ENCODE results near the gene RAD18.

RAD18 gene

DNA sequence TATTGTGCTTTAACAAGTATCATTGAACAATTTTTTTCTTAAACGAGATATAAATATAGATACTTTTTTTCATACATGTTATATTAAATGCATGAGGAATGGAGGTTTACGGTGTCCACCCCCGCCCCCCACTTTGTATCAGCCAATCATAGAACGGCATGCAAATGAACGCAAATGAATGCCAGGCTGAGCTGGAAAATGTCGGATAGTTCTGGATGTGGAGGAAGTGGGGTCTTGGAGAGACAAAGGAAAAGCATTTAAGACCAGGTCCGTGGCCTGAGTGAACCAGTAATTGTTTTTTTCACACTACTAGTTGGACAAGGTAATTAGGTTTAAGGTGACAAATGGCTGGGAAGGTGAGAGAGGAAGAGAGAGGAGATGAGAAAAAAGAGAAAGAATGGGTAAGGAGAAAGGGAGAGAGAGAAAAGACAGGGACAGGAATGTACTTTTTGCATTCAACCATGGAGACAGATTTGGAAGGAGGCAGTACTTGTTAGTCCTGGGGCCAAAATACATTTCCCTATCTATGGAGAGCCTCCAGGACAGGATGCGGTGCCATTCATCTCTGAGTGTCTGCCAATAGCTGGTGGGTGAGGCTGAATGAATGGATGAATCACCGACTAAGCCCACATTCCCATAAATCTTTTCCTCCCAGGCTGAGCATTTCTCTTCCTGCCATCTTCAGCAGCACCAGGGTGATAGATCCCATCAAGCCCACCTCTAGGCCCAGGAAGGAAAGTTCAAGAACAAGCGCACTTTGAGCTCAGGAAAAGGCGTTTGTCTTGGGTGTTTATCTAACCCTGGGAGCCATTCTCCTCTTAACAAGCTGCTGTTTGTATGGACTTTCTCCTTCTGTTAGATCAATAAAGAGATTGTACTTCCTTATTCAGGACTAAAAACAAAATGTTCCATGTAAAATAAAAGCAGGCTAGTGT lies 1.4 kb upstream of the RAD18 start:
- DNase-seq (ENCODE audit: low read depth, low spot score): no peak

DNA sequence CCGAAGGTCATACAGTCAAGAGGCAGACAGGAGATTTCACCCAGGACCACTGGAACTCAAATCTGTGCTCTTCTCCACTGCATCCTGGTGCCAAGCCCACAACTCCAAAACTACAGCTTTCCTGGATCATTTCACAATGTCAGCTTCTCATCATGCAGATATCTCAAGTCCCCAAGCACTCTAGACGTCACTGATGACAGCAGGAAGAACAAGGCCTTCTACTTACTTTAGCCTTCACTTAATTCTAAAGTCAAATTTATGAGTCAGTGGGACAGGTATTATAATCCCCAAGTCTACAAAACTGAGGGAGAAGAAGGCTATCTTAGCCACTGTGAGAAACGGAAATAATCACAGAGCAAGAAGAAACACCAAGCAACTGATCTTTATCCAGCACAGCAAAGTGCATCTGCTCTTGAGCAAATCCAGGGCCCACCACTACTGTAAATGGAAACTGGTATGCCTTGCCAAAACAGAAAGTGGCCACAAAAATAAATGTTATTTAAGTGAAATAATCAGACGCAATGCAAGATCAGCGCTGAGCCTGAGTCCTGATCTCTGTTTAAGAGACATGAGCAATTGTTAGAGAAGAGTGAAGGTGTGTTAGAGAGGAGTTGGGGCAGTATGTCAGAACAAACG lies 928 bp downstream of the RAD18 start:
- DNase-seq (ENCODE audit: low read depth, low spot score): no peak

DNA sequence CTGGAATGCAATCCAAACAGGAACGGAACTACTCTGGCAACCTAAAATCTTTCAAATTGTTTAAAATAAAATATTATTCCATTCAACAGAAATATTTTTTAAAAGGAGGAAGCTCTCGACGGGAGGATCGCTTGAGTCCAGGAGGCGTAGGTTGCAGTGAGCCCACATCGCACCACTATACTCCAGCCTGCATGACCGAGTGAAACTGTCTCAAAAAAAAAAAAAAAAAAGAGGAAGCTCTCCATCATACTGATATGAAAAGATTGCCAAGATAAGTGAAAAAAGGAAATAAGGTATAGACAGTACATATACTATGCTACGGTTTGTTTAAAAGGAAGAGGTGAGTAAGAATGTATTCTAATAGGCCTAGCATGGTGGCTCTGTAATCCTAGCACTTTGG lies 3.6 kb downstream of the RAD18 start:
- DNase-seq (ENCODE audit: low read depth, low spot score): no peak

DNA sequence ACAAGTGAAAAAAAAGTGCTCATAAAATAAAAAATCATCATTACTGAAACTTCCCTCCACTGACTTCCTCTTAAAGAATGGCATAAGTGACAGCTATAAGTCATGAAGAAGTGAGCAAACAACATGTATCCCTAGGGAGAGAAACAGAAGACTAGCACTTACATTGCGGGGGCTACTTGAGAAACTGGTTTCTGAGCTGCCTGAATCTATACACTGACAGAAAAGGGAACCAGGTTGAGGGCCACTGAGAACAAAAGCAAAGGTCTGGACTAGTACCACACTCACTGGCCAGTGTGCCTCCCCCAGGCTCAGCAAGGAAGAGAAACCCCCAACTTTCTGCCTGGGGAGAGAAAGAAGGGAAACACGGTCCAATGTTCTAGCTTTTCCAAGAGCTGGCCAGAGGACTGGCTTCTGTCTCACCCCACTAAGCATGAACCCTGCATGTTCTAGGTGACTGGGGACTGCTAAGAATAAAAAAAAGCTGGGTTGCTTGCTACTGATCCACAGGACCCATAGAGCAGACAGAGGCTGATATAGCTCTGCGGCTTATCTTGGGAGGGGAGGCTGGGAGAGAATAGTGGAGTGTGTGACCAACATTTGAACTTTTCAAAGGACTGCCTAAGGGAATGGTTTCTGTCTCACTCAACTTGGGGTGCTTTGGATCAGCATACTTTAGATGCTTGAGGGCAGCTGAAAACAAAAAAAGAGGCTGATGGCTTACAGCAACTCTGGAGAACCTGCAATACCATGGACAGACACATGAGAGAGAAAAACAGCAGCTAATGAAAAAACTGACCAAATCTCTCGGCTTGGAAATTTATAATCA lies 8.1 kb downstream of the RAD18 start:
- DNase-seq (ENCODE audit: low read depth, low spot score): no peak

DNA sequence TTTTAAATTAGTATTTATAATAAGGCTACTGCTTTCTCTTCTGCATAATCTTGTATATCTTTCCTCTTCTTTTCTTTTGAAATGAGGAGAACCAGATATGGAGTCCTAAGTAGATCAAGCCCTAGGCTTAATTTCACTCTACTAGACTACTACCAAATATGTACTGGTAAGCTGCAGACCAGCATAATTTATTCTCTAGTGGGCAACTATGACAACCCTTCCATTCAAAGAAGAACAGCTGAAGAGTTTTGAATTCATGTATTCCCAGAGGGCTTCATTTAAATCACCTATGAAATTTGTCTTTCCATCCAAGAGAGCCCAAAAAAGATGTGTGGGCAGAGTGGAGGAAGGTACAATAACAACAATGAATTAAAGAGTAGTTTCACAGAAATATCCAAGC lies 10.0 kb downstream of the RAD18 start:
- no peak for DNase-seq (ENCODE audit: low read depth, low spot score)

DNA sequence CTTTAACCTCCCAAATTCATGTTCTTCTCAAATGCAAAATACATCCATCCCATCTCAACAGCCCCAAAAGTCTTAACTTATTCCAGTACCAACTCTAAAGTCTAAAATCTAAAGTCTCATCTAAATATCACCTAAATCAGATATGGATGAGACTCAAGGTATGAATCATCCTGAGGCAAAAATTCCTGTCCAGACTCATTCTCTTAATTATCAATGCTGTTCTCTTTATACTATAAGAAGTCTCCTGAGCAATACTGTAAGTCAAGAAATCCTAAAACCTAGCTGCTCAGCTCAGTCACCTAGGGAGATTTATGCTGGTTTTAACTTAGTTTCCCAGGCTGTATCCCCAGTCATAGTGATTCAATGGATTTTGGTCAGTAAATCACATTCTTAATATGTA lies 11.1 kb downstream of the RAD18 start:
- no peak for DNase-seq (ENCODE audit: low read depth, low spot score)

DNA sequence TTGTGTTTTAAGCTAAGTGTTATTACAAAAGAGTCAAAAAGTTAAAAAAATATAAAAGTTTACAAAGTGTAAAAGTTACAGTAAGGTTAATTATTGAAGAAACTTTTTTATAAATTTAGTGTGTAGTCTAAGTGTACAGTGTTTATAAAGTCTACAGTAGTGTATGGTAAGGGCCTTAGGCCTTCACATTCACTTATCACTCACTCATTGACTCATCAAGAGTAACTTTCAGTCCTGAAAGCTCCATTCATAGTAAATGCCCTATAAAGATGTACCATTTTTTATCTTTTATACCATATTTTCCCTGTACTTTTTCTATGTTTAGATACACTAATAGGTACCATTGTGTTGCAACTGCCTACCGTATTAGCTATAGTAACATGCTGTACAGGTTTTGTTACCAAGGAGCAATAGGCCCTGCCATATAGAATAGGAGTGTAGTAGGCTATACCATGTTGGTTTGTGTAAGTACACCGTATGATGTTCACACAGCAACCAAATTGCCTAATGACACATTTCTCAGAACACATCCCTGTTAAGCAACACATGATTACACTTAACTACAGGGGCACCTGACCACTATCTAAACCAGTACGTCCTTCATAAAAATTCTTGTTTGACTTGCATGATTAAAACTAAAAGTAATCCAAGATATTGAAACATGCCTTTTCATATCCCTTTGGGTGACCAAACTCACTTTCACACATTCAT lies 17.2 kb downstream of the RAD18 start:
- no peak for DNase-seq (ENCODE audit: low read depth, low spot score)

DNA sequence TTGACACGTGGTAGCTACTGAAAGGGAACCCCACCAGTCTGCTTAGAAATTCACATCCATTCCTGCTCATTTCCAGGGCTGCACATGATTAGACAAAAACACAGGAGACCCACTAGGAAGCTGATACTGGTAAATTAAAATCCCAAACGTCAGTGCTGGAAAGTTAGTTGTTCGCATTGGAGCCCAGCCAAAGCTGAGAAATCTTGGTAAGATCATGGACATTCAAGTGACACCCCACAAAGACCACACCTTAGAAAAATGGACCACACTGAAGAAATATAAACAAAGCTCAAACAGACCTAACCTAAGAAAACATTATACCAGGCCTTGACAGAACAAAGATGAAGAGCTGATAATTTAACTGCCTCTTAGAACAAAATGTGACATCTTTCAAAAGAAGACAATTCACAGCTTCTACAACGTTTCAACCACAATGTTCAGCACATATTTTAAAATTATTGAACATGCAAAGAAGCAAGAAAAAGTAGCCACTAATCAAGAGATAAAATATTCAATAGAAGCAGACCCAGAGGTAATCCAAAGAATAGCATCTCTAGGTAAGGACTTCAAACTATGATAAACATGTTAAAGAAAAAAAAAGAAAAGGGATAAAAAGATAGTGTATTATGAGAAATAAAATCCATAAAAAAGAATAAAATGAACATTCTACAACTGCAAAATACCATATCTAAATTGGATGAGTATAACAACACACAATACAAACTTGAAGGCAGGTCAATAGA lies 20.4 kb downstream of the RAD18 start:
- DNase-seq (ENCODE audit: low read depth, low spot score): no peak

DNA sequence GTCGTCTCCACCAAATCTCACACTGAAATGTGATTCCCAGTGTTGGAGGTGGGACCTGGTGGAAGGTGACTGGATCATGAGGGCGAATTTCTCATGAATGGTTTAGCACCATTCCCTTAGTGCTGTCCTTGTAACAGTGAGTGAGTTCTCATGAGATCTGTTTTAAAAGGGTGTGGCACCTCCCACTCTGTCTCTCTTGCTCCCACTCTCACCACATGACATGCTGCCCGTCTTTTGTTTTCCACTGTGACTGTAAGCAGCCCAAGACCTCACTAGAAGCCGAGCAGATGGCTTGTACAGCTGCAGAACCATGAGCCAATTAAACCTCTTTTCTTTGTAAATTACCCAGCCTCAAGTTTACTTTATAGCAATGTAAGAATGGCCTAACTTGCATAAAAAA lies 21.2 kb downstream of the RAD18 start:
- DNase-seq (ENCODE audit: low read depth, low spot score): no peak

DNA sequence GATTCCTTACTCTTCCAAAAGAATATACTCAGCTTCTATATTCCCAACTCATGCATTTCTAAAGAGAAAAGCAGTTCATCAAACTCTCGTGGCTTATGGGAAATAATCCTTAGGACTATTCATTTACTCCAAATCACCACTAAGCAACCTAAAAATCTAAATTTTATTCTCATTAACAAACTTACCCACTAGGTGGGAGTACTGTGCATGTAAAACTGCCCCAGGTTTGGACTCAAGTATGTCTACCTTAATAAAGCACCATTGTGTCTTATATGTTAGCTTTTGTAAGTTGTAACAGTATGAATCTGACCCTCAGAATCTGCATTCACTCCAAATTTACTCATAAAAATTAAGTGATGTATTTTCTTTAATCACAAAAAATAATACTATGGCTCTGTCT lies 25.3 kb downstream of the RAD18 start:
- no peak for DNase-seq (ENCODE audit: low read depth, low spot score)

DNA sequence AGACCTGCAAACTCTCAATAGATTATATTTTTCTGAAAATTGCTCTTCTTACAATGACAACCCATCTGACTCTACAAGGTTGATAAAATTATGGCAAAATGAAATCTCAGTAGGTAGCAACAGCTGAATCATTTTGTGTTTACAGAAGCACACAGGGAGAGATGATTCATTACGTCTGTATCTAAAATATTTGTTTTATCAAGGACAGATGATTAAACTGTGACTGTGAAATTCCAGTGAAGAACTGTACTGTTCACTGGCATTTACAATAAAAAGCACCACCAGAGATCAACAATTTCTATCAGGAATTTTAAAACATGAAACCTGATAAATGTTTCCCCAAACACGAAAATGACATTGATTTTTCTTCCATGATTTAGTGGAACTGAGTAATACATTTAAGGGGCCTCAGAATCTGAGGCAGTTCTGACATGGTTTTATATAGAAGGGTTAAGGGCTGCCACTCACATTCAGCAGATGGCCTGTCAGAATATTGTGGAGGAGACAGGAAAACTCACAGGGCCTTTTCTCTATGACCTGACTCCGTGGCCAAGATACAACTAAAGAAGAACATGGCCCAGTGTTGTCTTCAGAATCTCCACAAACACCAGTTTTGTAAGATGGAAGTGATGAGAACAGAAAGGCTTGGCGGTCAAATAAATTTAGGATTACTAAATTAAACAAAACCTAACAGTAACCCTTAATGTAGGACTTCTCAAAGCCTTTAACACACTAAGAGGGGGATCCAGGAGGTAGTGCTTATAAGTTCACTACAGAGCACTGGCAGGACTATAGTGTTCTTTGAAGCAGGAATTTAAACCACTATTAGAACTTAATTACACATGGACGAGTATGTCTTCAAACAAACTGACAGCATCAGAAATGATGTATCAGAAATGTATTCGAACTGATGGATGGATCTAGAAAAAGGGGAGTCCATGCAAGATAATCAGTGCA lies 25.9 kb downstream of the RAD18 start:
- DNase-seq (ENCODE audit: low read depth, low spot score): no peak

DNA sequence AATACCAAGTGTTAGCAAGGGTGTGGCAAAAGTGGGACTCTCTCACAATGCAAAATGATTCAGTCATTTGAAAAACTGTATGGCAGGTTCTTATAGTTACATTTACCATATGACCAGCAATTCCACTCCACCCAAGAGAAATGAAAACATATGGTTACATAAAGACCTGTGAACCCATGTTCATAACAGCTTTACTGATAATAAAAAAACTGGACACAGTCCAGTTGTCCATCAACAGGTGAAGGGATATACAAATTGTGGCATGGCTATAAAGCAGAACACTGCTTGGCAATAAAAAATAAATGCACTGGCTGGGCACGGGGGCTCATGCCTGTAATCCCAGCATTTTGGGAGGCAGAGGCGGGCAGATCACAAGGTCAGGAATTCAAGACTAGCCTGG lies 30.8 kb downstream of the RAD18 start:
- no peak for DNase-seq (ENCODE audit: low read depth, low spot score)

DNA sequence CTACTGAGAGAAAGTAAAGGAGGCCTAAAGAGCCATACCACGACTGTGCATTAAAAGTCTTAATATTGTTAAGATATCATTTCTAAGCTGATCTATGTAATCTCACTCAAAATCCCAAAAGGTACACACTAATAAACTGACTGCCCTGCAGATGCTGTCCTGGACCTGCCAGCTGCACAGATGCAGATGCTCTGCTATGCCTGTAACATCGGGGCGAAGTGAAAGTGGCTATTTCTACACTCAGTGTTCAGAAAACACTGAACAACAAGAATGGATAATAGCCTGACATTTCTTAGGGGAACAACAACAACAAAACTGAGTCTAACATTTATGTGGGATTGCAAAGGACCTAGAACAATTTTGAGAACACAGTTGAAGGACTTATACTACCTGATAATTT lies 31.9 kb downstream of the RAD18 start:
- DNase-seq (ENCODE audit: low read depth, low spot score): no peak

DNA sequence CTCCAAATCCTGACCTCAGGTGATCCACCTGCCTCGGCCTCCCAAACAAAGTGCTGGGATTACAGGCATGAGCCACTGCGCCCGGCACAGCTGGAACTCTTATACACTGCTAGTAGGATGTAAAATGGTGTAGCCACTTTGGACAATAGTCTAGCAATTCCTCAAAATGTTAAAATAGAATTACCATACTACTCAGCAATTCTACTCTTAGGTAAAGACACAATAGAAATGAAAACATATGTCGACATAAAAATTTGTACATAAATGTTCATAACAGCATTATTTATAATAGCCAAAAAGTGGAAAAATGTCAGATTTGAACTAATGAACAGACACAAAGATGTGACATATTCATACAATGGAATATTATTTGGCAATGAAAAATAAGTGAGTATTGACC lies 33.4 kb downstream of the RAD18 start:
- DNase-seq (ENCODE audit: low read depth, low spot score): no peak

DNA sequence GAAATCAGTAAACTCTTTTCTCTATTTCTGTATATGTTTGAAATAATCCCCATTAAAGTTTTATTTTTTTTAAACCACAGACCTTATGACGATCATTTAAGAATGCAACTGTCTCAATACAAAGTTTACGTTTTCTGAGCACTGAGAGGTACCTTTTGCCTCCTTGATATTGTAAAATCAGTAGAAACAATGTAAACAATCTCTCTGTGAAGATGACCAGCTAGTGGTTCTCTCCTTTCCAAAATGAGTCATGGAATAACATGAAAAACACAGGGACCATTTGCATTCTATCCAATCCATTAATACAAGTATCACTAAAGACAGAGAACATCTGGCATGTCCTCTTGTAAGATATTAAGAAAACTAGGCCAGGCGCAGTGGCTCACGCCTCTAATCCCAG lies 48.8 kb downstream of the RAD18 start:
- no peak for DNase-seq (ENCODE audit: low read depth, low spot score)

DNA sequence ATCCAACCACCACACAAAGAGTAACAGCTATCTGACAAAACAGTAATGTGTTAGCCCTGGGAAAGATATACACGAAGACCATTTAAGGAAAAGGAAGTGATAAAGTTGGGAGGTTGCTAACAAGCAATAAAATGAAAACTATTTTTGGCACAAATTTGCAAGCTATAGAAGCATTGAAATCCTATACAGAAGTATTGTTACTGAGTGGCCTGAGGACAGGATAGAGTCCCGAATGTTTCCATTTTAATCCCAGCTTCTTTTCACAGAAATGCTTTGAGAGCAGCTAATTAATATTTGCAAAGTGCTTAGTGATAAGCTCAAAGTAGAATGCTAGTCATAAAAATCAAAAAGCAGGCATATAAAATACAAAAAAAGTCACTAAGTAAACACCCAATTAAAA lies 51.5 kb downstream of the RAD18 start:
- no peak for DNase-seq (ENCODE audit: low read depth, low spot score)

DNA sequence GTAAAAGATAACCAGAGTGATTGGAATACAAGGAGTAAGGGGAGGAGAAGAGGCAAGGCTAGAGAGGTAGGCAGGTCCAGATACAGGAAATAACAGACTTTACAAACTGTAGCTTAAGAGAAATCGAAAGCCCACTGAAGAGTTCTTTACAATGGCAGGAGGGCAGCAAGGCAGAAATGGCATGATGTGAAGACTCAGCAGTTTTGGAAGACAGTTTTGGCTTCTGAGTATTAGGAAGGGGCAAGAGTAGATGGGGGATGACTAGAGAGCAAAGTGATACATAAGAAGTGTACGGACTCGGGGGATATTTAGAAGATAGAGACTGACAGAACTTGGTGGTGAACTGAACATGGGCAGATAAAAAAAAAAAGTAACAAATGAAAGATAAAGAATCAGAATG lies 54.1 kb downstream of the RAD18 start:
- no peak for DNase-seq (ENCODE audit: low read depth, low spot score)

DNA sequence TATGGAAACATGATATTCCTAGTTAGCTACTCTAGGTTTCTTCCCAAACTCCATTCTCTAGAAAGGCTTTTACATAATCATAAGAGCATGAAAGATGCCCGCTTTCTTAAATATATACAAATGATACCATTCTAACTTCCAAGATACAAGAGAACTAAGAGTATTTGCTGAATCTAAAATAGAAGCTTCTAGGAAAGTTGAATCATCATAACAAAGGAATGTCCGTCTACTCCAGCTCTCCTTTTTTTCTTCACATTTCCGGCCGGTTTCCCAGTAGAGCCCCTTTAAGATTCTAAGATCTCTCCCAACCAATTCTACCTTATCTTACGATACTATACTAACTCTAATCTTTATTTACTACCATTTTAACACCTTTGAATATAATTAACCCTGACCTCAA lies 60.1 kb downstream of the RAD18 start:
- DNase-seq (ENCODE audit: low read depth, low spot score): no peak

DNA sequence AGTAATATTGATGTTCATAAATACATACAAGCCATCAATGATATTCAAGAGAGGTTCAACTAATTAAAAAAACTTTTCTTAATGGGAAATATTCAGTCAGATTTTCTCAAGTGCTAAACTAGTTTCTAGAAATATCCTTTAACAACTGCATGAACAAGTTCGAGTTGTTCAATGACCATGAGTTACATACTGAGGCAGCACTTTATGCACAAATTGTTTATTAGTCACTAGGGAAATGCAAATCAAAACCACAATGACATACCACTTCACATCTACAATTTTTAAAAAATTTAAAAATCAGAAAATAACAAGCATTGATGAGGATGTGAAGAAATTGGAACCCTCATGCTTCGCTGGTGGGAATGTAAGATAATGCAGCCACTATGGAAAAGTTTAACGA lies 62.4 kb downstream of the RAD18 start:
- no peak for DNase-seq (ENCODE audit: low read depth, low spot score)

DNA sequence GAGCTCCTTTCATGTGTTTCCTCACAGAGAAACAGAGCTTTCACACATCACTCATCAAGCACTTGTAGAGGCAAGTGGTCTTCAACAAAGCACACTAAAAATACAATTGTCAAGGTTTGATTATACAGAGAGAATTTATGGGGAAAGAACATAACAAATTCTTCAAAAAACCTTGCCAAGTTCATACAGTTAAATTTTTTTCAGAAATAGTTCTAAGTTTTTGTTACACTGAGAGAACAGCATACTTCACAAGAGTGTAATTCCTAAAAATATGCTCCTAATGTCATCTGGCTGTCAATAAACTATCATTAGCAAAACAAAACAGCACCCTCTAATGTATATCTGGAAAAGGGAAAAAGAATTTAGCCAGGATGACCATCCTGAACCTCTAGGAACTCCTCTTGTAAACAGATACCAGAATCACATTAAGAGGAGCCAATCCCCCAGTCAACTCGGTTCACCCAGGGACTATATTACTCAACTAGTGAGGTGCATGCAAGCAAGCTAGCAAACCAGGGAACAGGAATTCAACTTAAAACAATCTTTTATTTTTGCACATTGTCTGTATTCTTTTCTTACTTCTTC lies 63.3 kb downstream of the RAD18 start:
- DNase-seq (ENCODE audit: low read depth, low spot score): no peak

Measured in iPS DF 19.7 (cell line).